CD14-positive monocyte (primary cell): ENCODE measurements around the gene FAM53A. TPM values are rescaled to one million over a fixed set of nuclear protein-coding genes. Genes with fewer than 3 reads are reported as not detected.

Experiments
- DNase-seq, 3 donors: peaks; one replicate each; pipeline ENCODE4 v3.0.0-alpha.2; 2011 to 2022
- H2AFZ ChIP-seq: 2 replicates; pipeline ENCODE4 v1.6.0; 2012; ENCODE audit warnings: mild to moderate bottlenecking, low read depth, low read length, inconsistent platforms; ENCODE audit not compliant: insufficient read depth, poor library complexity, severe bottlenecking
- H3K27ac ChIP-seq, 2 donors: 1 replicate in 1 of 2; 2 replicates in 1 of 2; pipeline ENCODE4 v1.5.1; 2012 to 2013; ENCODE audit warnings: low read length in 2 of 2, control low read depth in 1 of 2, inconsistent platforms in 1 of 2, low read depth in 1 of 2, mild to moderate bottlenecking in 1 of 2
- H3K27me3 ChIP-seq, 2 donors: one replicate each; pipeline versions ENCODE4 v1.6.0 to v1.6.1; 2011 to 2013; ENCODE audit warnings: low read length in 2 of 2; ENCODE audit not compliant: control insufficient read depth in 2 of 2, insufficient read depth in 2 of 2
- H3K36me3 ChIP-seq, 2 donors: replicated peaks in 1 of 2; 1 replicate in 1 of 2; 2 replicates in 1 of 2; pipeline versions ENCODE4 v1.5.1 to v1.6.1; 2012 to 2013; ENCODE audit warnings: low read length in 2 of 2, control low read depth in 1 of 2, inconsistent platforms in 1 of 2, mild to moderate bottlenecking in 1 of 2; ENCODE audit not compliant: insufficient read depth in 2 of 2, control insufficient read depth in 1 of 2
- H3K4me1 ChIP-seq, 2 donors: 1 replicate in 1 of 2; 2 replicates in 1 of 2; pipeline versions ENCODE4 v1.5.1 to v1.6.1; 2012 to 2013; ENCODE audit warnings: low read length in 2 of 2, control low read depth in 1 of 2, inconsistent platforms in 1 of 2, mild to moderate bottlenecking in 1 of 2, moderate library complexity in 1 of 2; ENCODE audit not compliant: insufficient read depth in 2 of 2, control insufficient read depth in 1 of 2
- H3K4me2 ChIP-seq: replicated peaks from 2 replicates; pipeline ENCODE3; 2012; ENCODE audit warnings: low read length, moderate library complexity, mild to moderate bottlenecking; ENCODE audit not compliant: poor library complexity, severe bottlenecking; ENCODE audit errors: extremely low read depth
- H3K4me3 ChIP-seq, 3 experiments: fragments of 200-600 bp in 1 of 3; sonication (generic) in 1 of 3; replicated peaks in 1 of 3; 1 replicate in 2 of 3; 2 replicates in 1 of 3; pipeline ENCODE4 v1.5.1; 2011 to 2013; ENCODE audit warnings: low read length in 3 of 3, mild to moderate bottlenecking in 3 of 3, control low read depth in 2 of 3, low read depth in 2 of 3, inconsistent platforms in 1 of 3, moderate library complexity in 1 of 3
- H3K79me2 ChIP-seq: 2 replicates; pipeline ENCODE4 v1.6.0; 2012; ENCODE audit warnings: mild to moderate bottlenecking, control low read depth, inconsistent platforms, low read length, moderate library complexity; ENCODE audit not compliant: insufficient read depth
- H3K9ac ChIP-seq: 2 replicates; pipeline ENCODE4 v1.6.0; 2017; ENCODE audit warnings: low read length, mild to moderate bottlenecking; ENCODE audit not compliant: insufficient read depth, poor library complexity, severe bottlenecking
- H3K9me3 ChIP-seq, 2 donors: replicated peaks in 1 of 2; 1 replicate in 1 of 2; 2 replicates in 1 of 2; pipeline versions ENCODE4 v1.5.1 to v1.6.1; 2012 to 2013; ENCODE audit warnings: low read length in 2 of 2, control low read depth in 1 of 2; ENCODE audit not compliant: control insufficient read depth in 1 of 2, insufficient read depth in 1 of 2
- H4K20me1 ChIP-seq: 2 replicates; pipeline ENCODE4 v1.6.0; 2012; ENCODE audit warnings: mild to moderate bottlenecking, low read length, control low read depth, moderate library complexity; ENCODE audit not compliant: insufficient read depth
- H3K27ac Mint-ChIP-seq, 7 donors: one replicate each; pipeline ENCODE4 v1.8.0; 2020; ENCODE audit warnings: mild to moderate bottlenecking in 7 of 7, mixed read lengths in 7 of 7, moderate library complexity in 6 of 7, inconsistent platforms in 2 of 7
- H3K27me3 Mint-ChIP-seq, 3 donors: one replicate each; pipeline ENCODE4 v1.8.0; 2021 to 2022; ENCODE audit warnings: low read depth in 3 of 3, mild to moderate bottlenecking in 3 of 3, mixed read lengths in 3 of 3, moderate library complexity in 3 of 3, inconsistent platforms in 1 of 3
- H3K36me3 Mint-ChIP-seq, 2 donors: one replicate each; pipeline ENCODE4 v1.8.0; 2020; ENCODE audit warnings: mixed read lengths in 2 of 2, inconsistent platforms in 1 of 2, mild to moderate bottlenecking in 1 of 2
- H3K4me1 Mint-ChIP-seq: one replicate; pipeline ENCODE4 v1.8.0; 2020; ENCODE audit warnings: mild to moderate bottlenecking, mixed read lengths
- H3K4me3 Mint-ChIP-seq, 2 donors: one replicate each; pipeline ENCODE4 v1.8.0; 2020; ENCODE audit warnings: mild to moderate bottlenecking in 2 of 2, mixed read lengths in 2 of 2, moderate library complexity in 1 of 2
- H3K9me3 Mint-ChIP-seq, 7 donors: one replicate each; pipeline ENCODE4 v1.8.0; 2020 to 2022; ENCODE audit warnings: mixed read lengths in 7 of 7, mild to moderate bottlenecking in 6 of 7, moderate library complexity in 6 of 7, inconsistent platforms in 2 of 7
- WGBS: methylation state at CpG from one replicate; pipeline ENCODE4 v1.1.5; 2013; ENCODE audit warnings: missing lambda C conversion rate; ENCODE audit not compliant: insufficient coverage; 5-methylcytosine and 5-hydroxymethylcytosine counted together
- intact Hi-C, 2 donors: fragments of 100-400 bp; cut with micrococcal nuclease; formaldehyde crosslinking; loops; one replicate each; pipeline versions ENCODE4 v1.15.0 to v1.15.1; 2023
- polyA plus RNA-seq, 3 donors: library from polyadenylated mRNA; depleted of rRNA in 1 of 3; unstranded in 2 of 3; stranded (reverse) in 1 of 3; fragments of 300-500 nt in 2 of 3; fragments of >200 nt in 1 of 3; fragmentation: Illumina TruSeq in 2 of 3; gene quantifications; 1 replicate in 2 of 3; 2 replicates in 1 of 3; pipeline ENCODE4 v1.2.3, GENCODE V29; 2012 to 2021
- TF ChIP-seq, protein P1 (sequence below): fragments of 200-600 bp; IDR thresholded peaks from one replicate; pipeline ENCODE4 v1.8.0; 2022; ENCODE audit warnings: antibody characterized with exemption, mild to moderate bottlenecking

The FAM53A gene
- polyA plus RNA-seq, 3 donors, result 0.40 to 0.82 (median 0.76) TPM

GRCh38 chr4:1615786-1616556 is 68.1 kb downstream of the FAM53A start:
- Mint-ChIP-seq H3K27ac (no peak overlapping the region), H3K4me1 (no peaks in the 10 kb centered on the region), H3K9me3 (peaks cover 9 to 18% (median 12%) of the 10 kb centered on the region in 7 donors), H3K27me3 (peaks cover 2 to 9% (median 3%) of the 10 kb centered on the region in 3 donors), H3K36me3 (no peaks in the 10 kb centered on the region), H3K4me3 (no peak overlapping the region)
- no peaks in the 10 kb centered on the region for H3K36me3 ChIP-seq
- WGBS, result 71% methylated on average over 16 of the region's 22 CpGs
- H4K20me1 ChIP-seq, result no peaks in the 10 kb centered on the region
- H2AFZ ChIP-seq, result no peak overlapping the region
- H3K27ac ChIP-seq, result no peak overlapping the region
- H3K4me3 ChIP-seq, result no peak overlapping the region
- no peak overlapping the region for H3K4me2 ChIP-seq
- no peaks in the 10 kb centered on the region for H3K4me1 ChIP-seq
- H3K9me3 ChIP-seq, result peaks cover 0 to 23% of the 10 kb centered on the region in 2 donors
- intact Hi-C loops, result no loop called here
- TF ChIP-seq, protein P1, sequence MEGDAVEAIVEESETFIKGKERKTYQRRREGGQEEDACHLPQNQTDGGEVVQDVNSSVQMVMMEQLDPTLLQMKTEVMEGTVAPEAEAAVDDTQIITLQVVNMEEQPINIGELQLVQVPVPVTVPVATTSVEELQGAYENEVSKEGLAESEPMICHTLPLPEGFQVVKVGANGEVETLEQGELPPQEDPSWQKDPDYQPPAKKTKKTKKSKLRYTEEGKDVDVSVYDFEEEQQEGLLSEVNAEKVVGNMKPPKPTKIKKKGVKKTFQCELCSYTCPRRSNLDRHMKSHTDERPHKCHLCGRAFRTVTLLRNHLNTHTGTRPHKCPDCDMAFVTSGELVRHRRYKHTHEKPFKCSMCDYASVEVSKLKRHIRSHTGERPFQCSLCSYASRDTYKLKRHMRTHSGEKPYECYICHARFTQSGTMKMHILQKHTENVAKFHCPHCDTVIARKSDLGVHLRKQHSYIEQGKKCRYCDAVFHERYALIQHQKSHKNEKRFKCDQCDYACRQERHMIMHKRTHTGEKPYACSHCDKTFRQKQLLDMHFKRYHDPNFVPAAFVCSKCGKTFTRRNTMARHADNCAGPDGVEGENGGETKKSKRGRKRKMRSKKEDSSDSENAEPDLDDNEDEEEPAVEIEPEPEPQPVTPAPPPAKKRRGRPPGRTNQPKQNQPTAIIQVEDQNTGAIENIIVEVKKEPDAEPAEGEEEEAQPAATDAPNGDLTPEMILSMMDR, result no peak
- H3K27me3 ChIP-seq, result no peaks in the 10 kb centered on the region
- no peak overlapping the region for H3K9ac ChIP-seq
- no peak for DNase-seq
- no peaks in the 10 kb centered on the region for H3K79me2 ChIP-seq

DNA sequence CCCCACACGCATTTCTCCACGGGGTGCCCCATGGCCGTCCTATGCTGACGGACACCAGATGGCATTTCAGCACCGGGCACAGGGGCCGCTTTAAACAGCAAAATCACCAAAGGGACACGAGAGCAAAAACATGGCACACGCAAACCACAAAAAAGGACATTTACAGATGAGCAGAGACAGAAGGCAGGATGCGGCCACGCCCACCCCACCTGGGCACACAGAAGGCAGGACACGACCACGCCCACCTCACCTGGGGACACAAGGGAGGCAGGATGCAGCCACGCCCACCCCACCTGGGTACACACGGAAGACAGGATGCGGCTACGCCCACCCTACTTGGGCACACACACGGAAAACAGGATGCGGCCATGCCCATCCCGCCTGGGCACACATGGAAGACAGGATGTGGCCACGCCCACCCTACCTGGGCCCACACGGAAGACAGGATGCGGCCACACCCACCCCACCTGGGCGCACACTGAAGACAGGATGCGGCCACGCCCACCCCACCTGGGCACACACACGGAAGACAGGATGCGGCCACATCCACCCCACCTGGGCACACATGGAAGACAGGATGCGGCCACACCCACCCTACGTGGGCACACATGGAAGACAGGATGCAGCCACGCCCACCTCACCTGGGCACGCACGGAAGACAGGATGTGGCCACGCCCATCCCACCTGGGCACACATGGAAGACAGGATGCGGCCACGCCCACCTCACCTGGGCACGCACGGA is 69.1 kb downstream of the FAM53A start:
- Mint-ChIP-seq H3K4me3 (no peak overlapping the region), H3K27me3 (peaks cover 2 to 9% (median 3%) of the 10 kb centered on the region in 3 donors), H3K9me3 (peaks cover 5 to 14% (median 8%) of the 10 kb centered on the region in 7 donors), H3K27ac (no peak overlapping the region), H3K4me1 (no peaks in the 10 kb centered on the region), H3K36me3 (no peaks in the 10 kb centered on the region)
- Histone ChIP-seq H3K79me2 (no peaks in the 10 kb centered on the region), H2AFZ (no peak overlapping the region), H3K27me3 (no peaks in the 10 kb centered on the region), H3K27ac (no peak overlapping the region), H3K9me3 (peaks cover 0 to 20% of the 10 kb centered on the region in 2 donors), H3K9ac (no peak overlapping the region), H3K4me3 (no peak overlapping the region), H3K4me2 (no peak overlapping the region), H4K20me1 (no peaks in the 10 kb centered on the region), H3K4me1 (no peaks in the 10 kb centered on the region), H3K36me3 (no peaks in the 10 kb centered on the region)
- TF ChIP-seq, protein P1, result no peak
- 86% methylated on average over 30 of the region's 37 CpGs for WGBS
- intact Hi-C loops, result no loop called here
- no peak for DNase-seq
